Mesendoderm (in vitro differentiated cells): ENCODE results near the gene FRRS1L.
A peak's percentile ranks its signal among the peaks of the same experiment; 100 is the strongest.

Experiments used
- DNase-seq: peaks from one replicate; pipeline ENCODE4 v3.0.0; 2013
- H2AK5ac ChIP-seq: 2 replicates; pipeline ENCODE4 v1.6.1; 2013; ENCODE audit warnings: low read length, inconsistent platforms
- H2BK120ac ChIP-seq: 2 replicates; pipeline ENCODE4 v1.6.1; 2013; ENCODE audit warnings: low read depth, mild to moderate bottlenecking, low read length, moderate library complexity, mixed read lengths
- H2BK15ac ChIP-seq: replicated peaks from 2 replicates; pipeline ENCODE4 v1.6.1; 2013; ENCODE audit warnings: low read depth, mild to moderate bottlenecking, moderate library complexity
- H2BK5ac ChIP-seq: 2 replicates; pipeline ENCODE4 v1.6.1; 2013; ENCODE audit warnings: low read length, inconsistent platforms
- H3K18ac ChIP-seq: 2 replicates; pipeline ENCODE4 v1.6.1; 2013; ENCODE audit warnings: mild to moderate bottlenecking, low read length, mixed read lengths
- H3K23ac ChIP-seq: one replicate; pipeline ENCODE4 v1.6.1; 2013; ENCODE audit warnings: low read length
- H3K27ac ChIP-seq: 2 replicates; pipeline ENCODE4 v1.5.1; 2013; ENCODE audit warnings: low read depth, mild to moderate bottlenecking, inconsistent platforms, low read length, moderate library complexity
- H3K27me3 ChIP-seq: 2 replicates; pipeline ENCODE4 v1.6.1; 2013; ENCODE audit warnings: low read length, control low read depth, mild to moderate bottlenecking, inconsistent platforms; ENCODE audit not compliant: insufficient read depth, poor library complexity
- H3K36me3 ChIP-seq: 2 replicates; pipeline ENCODE4 v1.6.1; 2013; ENCODE audit warnings: low read length, inconsistent platforms; ENCODE audit not compliant: control insufficient read depth, insufficient read depth
- H3K4ac ChIP-seq: one replicate; pipeline ENCODE4 v1.6.1; 2013; ENCODE audit warnings: low read depth, mild to moderate bottlenecking, low read length, moderate library complexity
- H3K4me1 ChIP-seq: 2 replicates; pipeline ENCODE4 v1.6.1; 2013; ENCODE audit warnings: low read depth, low read length, inconsistent platforms; ENCODE audit not compliant: control insufficient read depth
- H3K4me2 ChIP-seq: 2 replicates; pipeline ENCODE4 v1.6.1; 2013; ENCODE audit warnings: low read length
- H3K4me3 ChIP-seq: 2 replicates; pipeline ENCODE4 v1.5.1; 2013; ENCODE audit warnings: mild to moderate bottlenecking, low read length
- H3K56ac ChIP-seq: one replicate; pipeline ENCODE4 v1.6.1; 2013; ENCODE audit warnings: low read length
- H3K79me1 ChIP-seq: 2 replicates; pipeline ENCODE4 v1.6.1; 2013; ENCODE audit warnings: low read length, inconsistent platforms
- H3K79me2 ChIP-seq: 2 replicates; pipeline ENCODE4 v1.6.1; 2013; ENCODE audit warnings: mild to moderate bottlenecking, low read length; ENCODE audit not compliant: control insufficient read depth, insufficient read depth
- H3K9ac ChIP-seq: 2 replicates; pipeline ENCODE4 v1.6.1; 2013; ENCODE audit warnings: low read length, inconsistent platforms
- H4K5ac ChIP-seq: one replicate; pipeline ENCODE4 v1.6.1; 2013; ENCODE audit warnings: low read length
- H4K8ac ChIP-seq: one replicate; pipeline ENCODE4 v1.6.1; 2013; ENCODE audit warnings: low read depth, mild to moderate bottlenecking, control low read depth, low read length, moderate library complexity
- WGBS: extraction: QIAGEN DNeasy Blood & Tissue Kit; methylation state at CpG from one replicate; pipeline ENCODE4 v1.1.7; 2013; ENCODE audit warnings: low lambda C conversion rate, missing lambda C conversion rate; ENCODE audit not compliant: insufficient coverage; ENCODE audit errors: extremely low coverage; 5-methylcytosine and 5-hydroxymethylcytosine counted together

FRRS1L gene

DNA sequence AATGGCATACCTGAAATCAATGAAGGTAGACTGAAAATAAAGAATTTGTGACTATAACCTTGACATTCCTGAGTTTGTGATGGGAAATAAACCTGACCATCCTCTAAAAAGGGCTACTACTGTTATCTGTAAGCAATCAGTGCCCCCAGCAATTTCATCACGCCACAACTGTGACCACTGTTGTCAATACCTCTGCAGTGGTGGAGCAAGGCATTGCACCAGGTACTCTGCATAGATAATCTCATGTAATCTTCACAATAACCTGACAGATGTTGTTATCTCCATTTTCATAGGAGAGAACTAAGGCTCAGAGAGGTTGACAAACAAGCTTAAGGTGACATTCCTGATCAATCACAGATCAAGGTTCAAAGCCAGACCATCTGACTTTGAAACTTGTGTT lies 38.5 kb upstream of the FRRS1L start:
- Histone ChIP-seq H2BK15ac (no peak overlapping the region), H3K79me2 (no peaks in the 10 kb centered on the region), H3K4me3 (no peak overlapping the region), H4K8ac (no peak overlapping the region), H3K23ac (no peak overlapping the region), H2AK5ac (no peak overlapping the region), H2BK5ac (no peak overlapping the region), H2BK120ac (no peak overlapping the region), H3K4ac (no peak overlapping the region), H3K79me1 (no peaks in the 10 kb centered on the region), H3K36me3 (no peaks in the 10 kb centered on the region), H3K9ac (no peak overlapping the region), H3K4me1 (no peaks in the 10 kb centered on the region), H3K27me3 (no peaks in the 10 kb centered on the region), H3K56ac (no peak overlapping the region), H3K4me2 (no peak overlapping the region), H3K27ac (no peak overlapping the region), H3K18ac (no peak overlapping the region), H4K5ac (no peak overlapping the region)
- peak; percentile 56 for DNase-seq
- no CpG with 5 or more reads among the region's 1 CpG for WGBS

DNA sequence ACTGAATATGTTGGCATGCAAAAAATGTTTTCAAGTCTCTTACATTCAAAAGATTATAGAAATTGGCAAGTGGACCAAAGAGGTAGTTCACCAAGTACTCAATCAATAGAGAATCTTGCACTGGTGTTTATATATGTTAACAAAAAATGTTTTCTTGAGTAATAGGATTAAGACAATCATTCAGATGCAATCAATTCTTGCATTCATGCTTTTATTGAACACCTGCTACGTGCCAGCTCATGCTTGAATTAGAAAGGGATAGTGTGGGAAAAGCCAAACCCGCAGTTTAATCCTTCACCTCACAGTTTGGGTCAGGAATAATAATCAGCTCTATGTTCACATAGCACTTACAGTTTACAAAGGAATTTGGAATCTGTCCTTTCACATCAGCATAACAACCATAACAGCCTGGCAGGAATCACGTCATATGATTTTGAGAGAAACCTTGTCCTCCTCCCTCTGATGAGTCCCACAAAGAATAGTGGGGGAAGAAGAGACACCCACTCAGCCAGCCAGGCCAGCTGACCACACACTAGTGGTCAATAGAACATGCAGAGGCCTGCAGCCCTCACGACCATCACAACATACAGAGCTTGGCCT lies 36.8 kb upstream of the FRRS1L start:
- H3K27me3 ChIP-seq = no peaks in the 10 kb centered on the region
- no peak overlapping the region for H2AK5ac ChIP-seq
- H3K4ac ChIP-seq = no peak overlapping the region
- no peaks in the 10 kb centered on the region for H3K4me1 ChIP-seq
- no peak overlapping the region for H3K23ac ChIP-seq
- no peak overlapping the region for H3K27ac ChIP-seq
- no peak overlapping the region for H2BK5ac ChIP-seq
- no peak overlapping the region for H3K18ac ChIP-seq
- H4K8ac ChIP-seq = no peak overlapping the region
- no peak overlapping the region for H3K4me3 ChIP-seq
- no peaks in the 10 kb centered on the region for H3K36me3 ChIP-seq
- no peak overlapping the region for H3K4me2 ChIP-seq
- no peak for DNase-seq
- H2BK15ac ChIP-seq = no peak overlapping the region
- H3K9ac ChIP-seq = no peak overlapping the region
- no CpG with 5 or more reads among the region's 4 CpGs for WGBS
- no peak overlapping the region for H4K5ac ChIP-seq
- no peaks in the 10 kb centered on the region for H3K79me2 ChIP-seq
- no peak overlapping the region for H2BK120ac ChIP-seq
- H3K56ac ChIP-seq = no peak overlapping the region
- H3K79me1 ChIP-seq = no peaks in the 10 kb centered on the region

DNA sequence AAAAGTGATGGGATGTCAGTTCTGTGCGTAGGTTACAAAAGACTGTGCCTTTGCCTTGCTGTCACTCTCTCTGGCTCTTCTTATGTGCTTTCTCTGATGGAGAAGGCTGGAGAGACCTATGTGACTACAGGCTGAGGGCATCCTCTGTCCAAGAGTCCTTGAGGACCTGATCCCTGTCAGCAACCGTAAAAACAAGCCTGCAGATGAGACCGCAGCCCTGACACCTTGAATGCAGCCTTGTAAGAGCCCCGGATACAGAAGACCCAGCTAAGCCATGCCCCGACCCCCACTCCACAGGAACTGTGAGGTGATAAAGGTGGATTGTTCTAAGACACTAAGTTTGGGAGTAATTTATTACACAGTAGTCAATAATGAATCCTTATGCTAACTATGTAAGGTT lies 32.6 kb upstream of the FRRS1L start:
- H2AK5ac ChIP-seq = no peak overlapping the region
- H3K36me3 ChIP-seq = no peaks in the 10 kb centered on the region
- no peak overlapping the region for H3K18ac ChIP-seq
- no peaks in the 10 kb centered on the region for H3K27me3 ChIP-seq
- no peak overlapping the region for H3K27ac ChIP-seq
- H3K4me2 ChIP-seq = no peak overlapping the region
- H2BK5ac ChIP-seq = no peak overlapping the region
- no peak overlapping the region for H3K4me3 ChIP-seq
- no peak overlapping the region for H3K9ac ChIP-seq
- no peak overlapping the region for H2BK15ac ChIP-seq
- no CpG with 5 or more reads among the region's 5 CpGs for WGBS
- no peak for DNase-seq
- no peak overlapping the region for H3K4ac ChIP-seq
- no peaks in the 10 kb centered on the region for H3K79me1 ChIP-seq
- no peaks in the 10 kb centered on the region for H3K79me2 ChIP-seq
- no peak overlapping the region for H4K8ac ChIP-seq
- H4K5ac ChIP-seq = no peak overlapping the region
- no peaks in the 10 kb centered on the region for H3K4me1 ChIP-seq
- H3K56ac ChIP-seq = no peak overlapping the region
- H3K23ac ChIP-seq = no peak overlapping the region
- H2BK120ac ChIP-seq = no peak overlapping the region

DNA sequence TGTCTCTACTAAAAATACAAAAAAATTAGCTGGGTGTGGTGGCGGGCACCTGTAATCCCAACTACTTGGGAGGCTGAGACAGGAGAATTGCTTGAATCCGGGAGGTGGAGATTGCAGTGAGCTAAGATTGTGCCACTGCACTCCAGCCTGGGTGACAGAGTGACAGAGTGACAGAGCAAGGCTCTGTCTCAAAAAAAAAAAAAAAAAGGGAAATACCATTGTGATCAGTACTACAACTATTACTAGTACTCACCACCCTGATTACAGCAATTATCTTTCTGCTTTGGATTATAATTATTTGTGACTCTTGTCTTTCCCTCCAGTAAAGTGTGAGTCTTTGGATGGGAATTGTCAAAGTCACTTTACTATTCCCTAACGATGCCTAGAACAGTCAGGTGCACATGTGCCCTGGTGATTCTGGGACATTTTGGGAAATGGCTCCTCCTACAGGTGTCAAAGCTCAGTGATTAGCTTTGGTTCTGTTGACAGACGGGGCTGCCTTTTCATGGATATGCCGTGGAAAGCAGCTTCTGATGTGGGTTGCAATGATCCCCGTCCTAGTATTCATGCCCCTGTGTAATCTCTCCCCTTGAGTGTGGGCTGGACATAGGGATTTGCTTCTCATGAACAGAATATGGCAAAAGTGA lies 31.8 kb upstream of the FRRS1L start:
- H3K27me3 ChIP-seq = no peaks in the 10 kb centered on the region
- no peak overlapping the region for H4K8ac ChIP-seq
- H2BK15ac ChIP-seq = no peak overlapping the region
- H3K4me2 ChIP-seq = no peak overlapping the region
- H3K79me2 ChIP-seq = no peaks in the 10 kb centered on the region
- no peak overlapping the region for H2AK5ac ChIP-seq
- no peaks in the 10 kb centered on the region for H3K36me3 ChIP-seq
- H3K56ac ChIP-seq = no peak overlapping the region
- no peak overlapping the region for H3K9ac ChIP-seq
- H2BK5ac ChIP-seq = no peak overlapping the region
- no peak overlapping the region for H4K5ac ChIP-seq
- H3K4ac ChIP-seq = no peak overlapping the region
- no CpG with 5 or more reads among the region's 6 CpGs for WGBS
- no peak overlapping the region for H3K23ac ChIP-seq
- H3K79me1 ChIP-seq = no peaks in the 10 kb centered on the region
- no peak overlapping the region for H2BK120ac ChIP-seq
- no peak overlapping the region for H3K18ac ChIP-seq
- no peak overlapping the region for H3K4me3 ChIP-seq
- DNase-seq = peak; percentile 25
- no peak overlapping the region for H3K27ac ChIP-seq
- H3K4me1 ChIP-seq = no peaks in the 10 kb centered on the region

DNA sequence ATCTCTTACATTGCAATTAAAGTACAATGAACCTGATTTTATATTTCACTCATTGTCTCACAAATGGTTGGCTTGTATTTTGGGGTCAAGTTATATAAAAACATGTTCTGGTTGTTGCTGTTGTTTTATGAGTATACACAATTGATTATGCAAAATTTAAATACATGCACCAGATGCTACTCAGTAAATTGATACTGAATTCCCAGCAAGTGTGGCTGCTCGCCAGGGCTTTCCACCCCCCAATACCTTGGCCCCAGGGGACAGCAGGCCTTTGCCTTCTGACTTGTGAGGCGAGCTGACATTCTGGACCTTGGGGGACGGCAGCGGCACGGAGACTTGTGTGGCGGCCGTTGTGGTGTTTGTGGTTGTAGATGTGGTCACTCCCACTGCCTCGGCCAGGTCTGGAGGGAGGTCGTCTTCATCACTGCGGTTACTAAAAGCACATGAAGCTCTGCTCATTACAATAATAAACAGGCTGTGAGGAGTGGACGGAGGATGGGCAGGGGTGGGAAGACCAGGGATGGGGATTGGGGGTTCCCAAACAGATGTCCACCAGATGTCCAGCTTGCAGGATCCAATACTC lies 27.0 kb upstream of the FRRS1L start:
- no CpG with 5 or more reads among the region's 11 CpGs for WGBS
- H3K36me3 ChIP-seq = no peaks in the 10 kb centered on the region
- no peak overlapping the region for H3K4ac ChIP-seq
- H3K79me1 ChIP-seq = no peaks in the 10 kb centered on the region
- no peak overlapping the region for H3K4me3 ChIP-seq
- H3K4me1 ChIP-seq = no peaks in the 10 kb centered on the region
- no peak overlapping the region for H4K5ac ChIP-seq
- H3K9ac ChIP-seq = no peak overlapping the region
- no peak overlapping the region for H2BK15ac ChIP-seq
- H2AK5ac ChIP-seq = no peak overlapping the region
- no peak overlapping the region for H2BK5ac ChIP-seq
- H2BK120ac ChIP-seq = no peak overlapping the region
- H3K56ac ChIP-seq = no peak overlapping the region
- H3K79me2 ChIP-seq = no peaks in the 10 kb centered on the region
- no peak overlapping the region for H4K8ac ChIP-seq
- no peak overlapping the region for H3K27ac ChIP-seq
- no peak overlapping the region for H3K23ac ChIP-seq
- DNase-seq = no peak
- H3K18ac ChIP-seq = no peak overlapping the region
- no peaks in the 10 kb centered on the region for H3K27me3 ChIP-seq
- H3K4me2 ChIP-seq = no peak overlapping the region
